Transverse colon (tissue), 3 donors: ENCODE measurements around the gene KLHL36.

Experiments
- CTCF ChIP-seq, 5 experiments: fragments of 200-600 bp in 3 of 5; fragments of 450-650 bp in 2 of 5; sonication (generic) in 3 of 5; IDR thresholded peaks; 1 replicate in 2 of 5; 2 replicates in 3 of 5; pipeline ENCODE4 v1.5.1; 2016 to 2017; ENCODE audit warnings: antibody characterized with exemption in 5 of 5, inconsistent platforms in 3 of 5, mild to moderate bottlenecking in 2 of 5, moderate library complexity in 1 of 5
- POLR2A ChIP-seq: fragments of 450-650 bp; IDR thresholded peaks from one replicate; pipeline ENCODE4 v1.6.1; 2016; ENCODE audit warnings: antibody characterized with exemption, mild to moderate bottlenecking, moderate library complexity

GRCh38 chr16:84684592-84684965, 36.3 kb downstream of the KLHL36 start:
- TF ChIP-seq CTCF (IDR thresholded peaks at IDR 0.05) (no peak), POLR2A (no peak)
